C4-2B (cell line): ENCODE results near the gene C3orf33.

Experiments used
- ZFX ChIP-seq: fragments of 450-650 bp; IDR thresholded peaks from 2 replicates; pipeline ENCODE4 v1.6.1; 2017
- TF ChIP-seq, protein P1 (sequence below): fragments of 450-650 bp; conservative IDR thresholded peaks from 2 replicates; pipeline ENCODE4 v1.5.1; 2017; ENCODE audit warnings: mild to moderate bottlenecking

DNA sequence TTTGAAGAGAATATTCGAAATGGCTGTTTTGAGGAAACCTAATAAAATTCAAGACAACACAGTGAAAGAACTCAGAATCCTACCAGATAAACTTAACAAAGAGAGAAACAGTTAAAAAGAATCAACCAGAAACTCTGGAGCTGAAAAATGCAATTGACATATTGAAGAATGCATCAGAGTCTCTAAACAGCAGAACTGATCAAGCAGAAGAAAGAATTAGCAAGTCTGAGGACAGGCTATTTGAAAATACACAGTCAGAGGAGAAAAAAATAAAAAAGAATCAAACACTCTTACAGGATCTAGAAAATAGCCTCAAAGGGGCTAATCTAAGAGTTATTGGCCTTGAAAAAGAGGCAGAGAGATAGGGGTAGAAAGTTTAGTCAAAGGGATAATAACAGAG is 13.5 kb downstream of the C3orf33 start:
- TF ChIP-seq, protein P1, sequence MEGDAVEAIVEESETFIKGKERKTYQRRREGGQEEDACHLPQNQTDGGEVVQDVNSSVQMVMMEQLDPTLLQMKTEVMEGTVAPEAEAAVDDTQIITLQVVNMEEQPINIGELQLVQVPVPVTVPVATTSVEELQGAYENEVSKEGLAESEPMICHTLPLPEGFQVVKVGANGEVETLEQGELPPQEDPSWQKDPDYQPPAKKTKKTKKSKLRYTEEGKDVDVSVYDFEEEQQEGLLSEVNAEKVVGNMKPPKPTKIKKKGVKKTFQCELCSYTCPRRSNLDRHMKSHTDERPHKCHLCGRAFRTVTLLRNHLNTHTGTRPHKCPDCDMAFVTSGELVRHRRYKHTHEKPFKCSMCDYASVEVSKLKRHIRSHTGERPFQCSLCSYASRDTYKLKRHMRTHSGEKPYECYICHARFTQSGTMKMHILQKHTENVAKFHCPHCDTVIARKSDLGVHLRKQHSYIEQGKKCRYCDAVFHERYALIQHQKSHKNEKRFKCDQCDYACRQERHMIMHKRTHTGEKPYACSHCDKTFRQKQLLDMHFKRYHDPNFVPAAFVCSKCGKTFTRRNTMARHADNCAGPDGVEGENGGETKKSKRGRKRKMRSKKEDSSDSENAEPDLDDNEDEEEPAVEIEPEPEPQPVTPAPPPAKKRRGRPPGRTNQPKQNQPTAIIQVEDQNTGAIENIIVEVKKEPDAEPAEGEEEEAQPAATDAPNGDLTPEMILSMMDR: no peak
- TF ChIP-seq ZFX: no peak
